Hepatocyte (in vitro differentiated cells): ENCODE results near the gene SARDH. TPM values are rescaled to one million over a fixed set of nuclear protein-coding genes. Genes with fewer than 3 reads are reported as not detected.

Experiments
- DNase-seq: peaks from one replicate; pipeline ENCODE4 v3.0.0-alpha.2; 2016; ENCODE audit warnings: low spot score
- H2AFZ ChIP-seq: fragments of 200-600 bp; sonication (generic); 2 replicates; pipeline ENCODE4 v1.6.0; 2016; ENCODE audit warnings: antibody characterized with exemption, mild to moderate bottlenecking
- H3K27ac ChIP-seq: fragments of 200-600 bp; sonication (generic); 2 replicates; pipeline ENCODE4 v1.5.1; 2016; ENCODE audit warnings: mild to moderate bottlenecking
- H3K27me3 ChIP-seq: fragments of 200-600 bp; sonication (generic); 2 replicates; pipeline ENCODE4 v1.6.1; 2016
- H3K36me3 ChIP-seq: fragments of 200-600 bp; sonication (generic); replicated peaks from 2 replicates; pipeline ENCODE4 v1.5.1; 2016; ENCODE audit warnings: low read depth; ENCODE audit not compliant: insufficient read depth
- H3K4me1 ChIP-seq: fragments of 200-600 bp; sonication (generic); 2 replicates; pipeline ENCODE4 v1.5.1; 2016; ENCODE audit warnings: mild to moderate bottlenecking, moderate library complexity; ENCODE audit not compliant: insufficient read depth
- H3K4me2 ChIP-seq: fragments of 200-600 bp; sonication (generic); 2 replicates; pipeline ENCODE4 v1.6.0; 2016
- H3K4me3 ChIP-seq: fragments of 200-600 bp; sonication (generic); 2 replicates; pipeline ENCODE4 v1.5.1; 2016; ENCODE audit warnings: mild to moderate bottlenecking
- H3K79me2 ChIP-seq: fragments of 200-600 bp; sonication (generic); 2 replicates; pipeline ENCODE4 v1.6.0; 2017; ENCODE audit warnings: mild to moderate bottlenecking
- H3K9me2 ChIP-seq: fragments of 200-600 bp; sonication (generic); replicated peaks from 2 replicates; pipeline ENCODE4 v1.6.0; 2017; ENCODE audit warnings: mild to moderate bottlenecking; ENCODE audit not compliant: insufficient read depth
- H3K9me3 ChIP-seq: fragments of 200-600 bp; sonication (generic); 2 replicates; pipeline ENCODE4 v1.5.1; 2016; ENCODE audit warnings: low read depth, mild to moderate bottlenecking
- H4K20me1 ChIP-seq: fragments of 200-600 bp; sonication (generic); 2 replicates; pipeline ENCODE4 v1.6.0; 2016; ENCODE audit warnings: mild to moderate bottlenecking; ENCODE audit not compliant: insufficient read depth, poor library complexity, severe bottlenecking
- EZH2 ChIP-seq: fragments of 200-600 bp; sonication (generic); IDR thresholded peaks from 2 replicates; pipeline ENCODE4 v1.6.1; 2016; ENCODE audit warnings: antibody characterized with exemption, mild to moderate bottlenecking, borderline replicate concordance
- EZH2phosphoT487 ChIP-seq: fragments of 200-600 bp; sonication (generic); IDR thresholded peaks from one replicate; pipeline ENCODE4 v1.6.1; 2018; ENCODE audit warnings: antibody characterized with exemption, mild to moderate bottlenecking, low read depth, moderate library complexity; ENCODE audit not compliant: unreplicated experiment, severe bottlenecking
- WGBS: methylation state at CpG from one replicate; pipeline ENCODE4 v1.1.6; 2016; ENCODE audit warnings: low lambda C conversion rate; ENCODE audit errors: missing lambda C conversion rate; 5-methylcytosine and 5-hydroxymethylcytosine counted together
- polyA plus RNA-seq: library from polyadenylated mRNA; unstranded; fragments of >200 nt; fragmentation: Nextera tagmentation; extraction: Ambion mirVana; gene quantifications from 2 replicates; pipeline ENCODE4 v1.2.1, GENCODE V29; 2016
- total RNA-seq: library from RNA; depleted of rRNA; stranded (reverse); fragments of >200 nt; gene quantifications from 2 replicates; pipeline ENCODE4 v1.2.3, GENCODE V29; 2014
- TF ChIP-seq, protein P1 (sequence below): fragments of 200-600 bp; sonication (generic); IDR thresholded peaks from 2 replicates; pipeline ENCODE4 v1.5.1; 2016; ENCODE audit warnings: antibody characterized with exemption, mild to moderate bottlenecking; ENCODE audit not compliant: poor library complexity

SARDH gene
- total and polyA plus RNA-seq, 2 experiments from 2014 or later: 7.5 to 9.8 TPM

DNA sequence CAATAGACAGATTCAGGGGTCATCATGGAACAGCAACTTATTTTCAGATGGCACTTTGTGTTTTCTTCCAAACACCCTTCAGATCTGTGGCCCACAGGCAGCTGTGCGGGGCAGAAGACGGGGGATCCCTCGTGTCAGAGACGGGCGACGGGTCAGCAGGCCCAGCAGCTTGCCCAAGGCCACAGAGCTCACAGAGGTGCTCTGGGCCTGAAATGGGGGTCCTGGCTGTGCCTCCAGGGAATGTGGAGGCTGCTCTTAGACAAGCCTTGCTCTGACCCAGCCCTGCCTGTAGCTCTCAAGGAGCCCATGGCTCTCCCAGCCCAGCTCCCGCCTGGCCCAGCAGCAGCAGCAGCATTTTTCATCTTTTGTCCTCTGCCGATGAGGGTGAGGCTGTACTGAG is 40.9 kb upstream of the SARDH start:
- no peak overlapping the region for H3K27ac ChIP-seq
- H3K79me2 ChIP-seq: no peaks in the 10 kb centered on the region
- no peak for DNase-seq
- no peaks in the 10 kb centered on the region for H3K9me3 ChIP-seq
- H2AFZ ChIP-seq: no peak overlapping the region
- no peaks in the 10 kb centered on the region for H3K9me2 ChIP-seq
- TF ChIP-seq EZH2phosphoT487 (no peak), EZH2 (no peak)
- TF ChIP-seq, protein P1, sequence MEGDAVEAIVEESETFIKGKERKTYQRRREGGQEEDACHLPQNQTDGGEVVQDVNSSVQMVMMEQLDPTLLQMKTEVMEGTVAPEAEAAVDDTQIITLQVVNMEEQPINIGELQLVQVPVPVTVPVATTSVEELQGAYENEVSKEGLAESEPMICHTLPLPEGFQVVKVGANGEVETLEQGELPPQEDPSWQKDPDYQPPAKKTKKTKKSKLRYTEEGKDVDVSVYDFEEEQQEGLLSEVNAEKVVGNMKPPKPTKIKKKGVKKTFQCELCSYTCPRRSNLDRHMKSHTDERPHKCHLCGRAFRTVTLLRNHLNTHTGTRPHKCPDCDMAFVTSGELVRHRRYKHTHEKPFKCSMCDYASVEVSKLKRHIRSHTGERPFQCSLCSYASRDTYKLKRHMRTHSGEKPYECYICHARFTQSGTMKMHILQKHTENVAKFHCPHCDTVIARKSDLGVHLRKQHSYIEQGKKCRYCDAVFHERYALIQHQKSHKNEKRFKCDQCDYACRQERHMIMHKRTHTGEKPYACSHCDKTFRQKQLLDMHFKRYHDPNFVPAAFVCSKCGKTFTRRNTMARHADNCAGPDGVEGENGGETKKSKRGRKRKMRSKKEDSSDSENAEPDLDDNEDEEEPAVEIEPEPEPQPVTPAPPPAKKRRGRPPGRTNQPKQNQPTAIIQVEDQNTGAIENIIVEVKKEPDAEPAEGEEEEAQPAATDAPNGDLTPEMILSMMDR: no peak
- no peak overlapping the region for H3K4me2 ChIP-seq
- WGBS: 81% methylated on average over 8 of the region's 8 CpGs
- H3K4me1 ChIP-seq: peaks cover 4% of the 10 kb centered on the region
- H3K27me3 ChIP-seq: no peaks in the 10 kb centered on the region
- H3K4me3 ChIP-seq: no peak overlapping the region
- no peaks in the 10 kb centered on the region for H4K20me1 ChIP-seq
- no peaks in the 10 kb centered on the region for H3K36me3 ChIP-seq

DNA sequence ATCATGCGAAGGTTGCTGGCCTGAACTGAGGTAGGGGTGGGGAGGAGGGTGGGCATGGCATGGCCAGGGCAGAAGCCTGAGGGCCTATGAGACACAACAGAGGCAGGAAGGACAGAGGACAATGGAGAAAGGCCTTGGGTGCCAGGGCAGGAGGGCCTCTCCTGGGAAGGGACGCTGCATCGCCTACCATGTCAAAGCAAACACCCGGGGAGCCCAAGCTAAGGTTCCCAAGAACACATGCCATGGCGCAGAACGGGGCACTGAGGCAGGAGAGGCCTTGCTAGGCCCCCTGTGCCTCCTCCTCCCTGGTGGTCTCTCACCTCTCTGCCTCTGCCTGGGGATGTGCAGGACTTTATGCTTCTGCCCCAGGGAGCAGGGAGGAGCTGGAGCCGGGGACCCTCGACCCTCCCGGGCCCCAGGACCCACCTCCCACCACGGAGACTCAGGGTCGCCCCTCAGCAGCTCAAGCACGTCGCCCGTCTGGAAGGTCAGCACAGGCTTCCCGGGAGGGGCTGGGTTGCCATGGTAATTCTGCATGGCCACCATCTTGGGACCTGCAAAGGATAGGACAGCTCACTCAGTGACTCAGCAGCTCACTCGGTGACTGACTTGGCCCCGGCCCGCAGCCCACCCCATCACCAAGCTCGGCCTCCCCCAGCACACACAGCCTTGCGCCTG is 40.3 kb upstream of the SARDH start:
- Histone ChIP-seq H3K4me2 (no peak overlapping the region), H3K9me2 (no peaks in the 10 kb centered on the region), H3K9me3 (no peaks in the 10 kb centered on the region), H3K4me3 (no peak overlapping the region), H3K27me3 (no peaks in the 10 kb centered on the region), H2AFZ (no peak overlapping the region), H3K4me1 (peaks cover 4% of the 10 kb centered on the region), H4K20me1 (no peaks in the 10 kb centered on the region), H3K27ac (no peak overlapping the region), H3K36me3 (no peaks in the 10 kb centered on the region), H3K79me2 (no peaks in the 10 kb centered on the region)
- TF ChIP-seq, protein P1: no peak
- TF ChIP-seq EZH2 (no peak), EZH2phosphoT487 (no peak)
- 93% methylated on average over 13 of the region's 20 CpGs for WGBS
- DNase-seq: no peak

DNA sequence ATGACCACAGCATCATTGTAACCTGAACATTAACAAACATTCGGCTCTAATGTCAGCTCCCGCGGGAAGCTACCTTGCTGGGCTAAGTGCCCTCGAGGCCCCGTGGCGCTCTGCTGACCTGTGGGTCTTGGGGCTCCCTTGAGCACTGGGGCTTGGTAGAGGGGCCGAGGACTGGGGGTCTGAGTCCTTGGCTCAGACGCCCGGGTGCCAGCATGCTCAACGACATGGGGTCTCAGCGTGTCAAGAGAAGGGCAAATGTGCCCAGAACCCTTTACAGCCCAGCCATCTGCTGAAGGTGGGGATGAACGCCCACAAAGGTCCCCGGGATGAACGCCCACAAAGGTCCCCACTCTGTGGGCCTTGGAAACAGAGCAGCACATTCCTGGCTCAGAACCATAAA is 39.7 kb upstream of the SARDH start:
- Histone ChIP-seq H3K9me2 (no peaks in the 10 kb centered on the region), H3K4me3 (no peak overlapping the region), H2AFZ (no peak overlapping the region), H3K4me1 (peaks cover 3% of the 10 kb centered on the region), H3K9me3 (no peaks in the 10 kb centered on the region), H3K27me3 (no peaks in the 10 kb centered on the region), H3K4me2 (no peak overlapping the region), H3K36me3 (no peaks in the 10 kb centered on the region), H3K79me2 (no peaks in the 10 kb centered on the region), H3K27ac (no peak overlapping the region), H4K20me1 (no peaks in the 10 kb centered on the region)
- no peak for DNase-seq
- TF ChIP-seq EZH2: no peak
- 98% methylated on average over 14 of the region's 14 CpGs for WGBS

DNA sequence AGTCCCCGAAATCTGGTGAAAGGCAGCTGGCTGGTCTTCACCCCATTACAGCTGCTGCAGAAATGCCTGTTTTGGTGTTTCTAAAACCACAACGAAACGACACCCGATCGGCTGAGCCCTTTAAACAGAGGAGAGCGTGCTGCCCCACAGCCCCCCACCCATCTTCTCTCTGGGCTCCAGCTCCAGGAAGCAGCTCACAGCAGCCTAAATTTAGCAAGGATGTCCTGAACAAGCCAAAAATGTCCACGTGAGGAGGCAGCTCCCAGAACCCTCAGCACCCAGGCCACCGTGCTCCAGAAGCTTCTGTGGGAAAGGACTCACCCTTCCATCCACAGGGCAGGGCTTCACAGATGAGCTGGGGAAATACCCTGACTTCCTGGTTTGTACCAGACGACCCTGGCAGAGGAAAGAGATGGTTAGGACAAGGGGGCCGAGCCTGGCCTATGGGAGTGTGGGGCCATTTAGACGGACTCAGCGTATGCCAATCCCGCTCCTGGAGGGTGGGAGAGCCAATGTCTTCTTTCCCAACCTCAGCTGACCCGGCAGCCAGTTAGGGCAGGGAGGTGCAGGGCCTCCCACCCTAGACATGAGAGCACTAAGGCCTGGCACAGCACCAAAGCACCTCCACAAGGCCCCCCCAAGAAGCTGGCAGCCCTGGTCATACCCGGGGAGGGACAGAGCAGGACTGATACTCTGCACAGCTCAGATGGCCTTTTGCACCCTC is 39.1 kb upstream of the SARDH start:
- H3K27ac ChIP-seq: no peak overlapping the region
- H3K4me3 ChIP-seq: no peak overlapping the region
- H3K9me3 ChIP-seq: no peaks in the 10 kb centered on the region
- no peaks in the 10 kb centered on the region for H3K36me3 ChIP-seq
- no peaks in the 10 kb centered on the region for H3K27me3 ChIP-seq
- no peaks in the 10 kb centered on the region for H3K79me2 ChIP-seq
- no peaks in the 10 kb centered on the region for H4K20me1 ChIP-seq
- DNase-seq: no peak
- H3K4me2 ChIP-seq: no peak overlapping the region
- H2AFZ ChIP-seq: no peak overlapping the region
- TF ChIP-seq, protein P1: no peak
- TF ChIP-seq EZH2phosphoT487 (no peak), EZH2 (no peak)
- WGBS: 96% methylated on average over 15 of the region's 15 CpGs
- no peaks in the 10 kb centered on the region for H3K4me1 ChIP-seq
- H3K9me2 ChIP-seq: no peaks in the 10 kb centered on the region
